Measurements from ENCODE around the gene EVA1C. TPM values are rescaled to one million over a fixed set of nuclear protein-coding genes. Genes with fewer than 3 reads are reported as not detected.
"Not testable (repeated sequence)": the region's sequence is repeated elsewhere in the genome, so short reads cannot be mapped to it uniquely, and the experiment has no call there.

The EVA1C gene
- total RNA-seq, 2 experiments from 2014 or later, result 3.0 to 3.5 TPM

DNA sequence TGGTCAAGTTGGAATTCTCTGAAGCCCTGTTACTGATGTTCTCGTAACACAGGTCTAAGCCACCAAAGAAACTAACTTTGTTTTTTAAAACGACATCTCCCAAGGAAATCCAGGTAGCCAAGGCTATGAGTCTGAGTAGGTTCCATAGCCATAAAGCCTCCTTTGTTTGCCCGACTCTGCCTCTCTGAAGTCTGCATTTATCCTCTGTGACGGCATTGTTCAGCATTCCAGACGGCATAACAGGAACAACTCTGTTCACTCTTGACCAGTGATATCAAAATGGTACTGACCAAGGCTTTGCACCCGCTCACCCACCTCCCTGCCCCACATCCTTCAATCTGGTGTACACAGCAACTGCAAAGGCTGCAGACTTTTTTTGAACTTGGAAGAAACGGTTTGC lies 34.5 kb upstream of the EVA1C start:
- Mint-ChIP-seq H3K4me1 (ENCODE audit: low read depth) (no peaks in the 10 kb centered on the region), H3K27me3 (ENCODE audit: low read depth) (no peaks in the 10 kb centered on the region), H3K27ac (no peak overlapping the region), H3K4me3 (no peak overlapping the region), H3K36me3 (ENCODE audit: low read depth) (peaks cover 41% of the 10 kb centered on the region), H3K9me3 (ENCODE audit: insufficient read depth) (no peaks in the 10 kb centered on the region)
- no peak for DNase-seq
- ChIA-PET POLR2A (no interaction called here), CTCF (no interaction called here)
- ATAC-seq, result no peak

DNA sequence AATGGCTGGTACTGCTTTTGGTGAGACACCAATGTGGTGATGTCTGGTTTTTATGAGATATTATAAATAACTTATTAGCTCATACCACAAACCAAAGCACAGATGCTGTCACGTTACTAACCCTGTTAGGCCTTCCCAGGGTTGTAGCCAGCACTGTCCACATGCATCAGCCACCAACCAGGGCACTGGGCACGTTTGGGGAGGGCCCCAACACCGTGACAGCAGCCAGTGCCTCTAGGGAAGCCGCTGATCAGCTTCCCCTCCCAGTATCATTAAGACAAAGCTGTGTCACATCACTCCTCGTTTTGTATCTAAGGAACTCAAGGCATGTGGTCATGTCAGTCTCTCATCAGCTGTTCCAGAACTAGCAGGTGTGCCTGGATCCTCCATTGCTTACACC lies 33.5 kb upstream of the EVA1C start:
- Mint-ChIP-seq H3K36me3 (ENCODE audit: low read depth) (peaks cover 47% of the 10 kb centered on the region), H3K9me3 (ENCODE audit: insufficient read depth) (no peaks in the 10 kb centered on the region), H3K4me1 (ENCODE audit: low read depth) (no peaks in the 10 kb centered on the region), H3K4me3 (no peak overlapping the region), H3K27ac (no peak overlapping the region), H3K27me3 (ENCODE audit: low read depth) (no peaks in the 10 kb centered on the region)
- ATAC-seq (no peak), DNase-seq (no peak)
- ChIA-PET CTCF (no interaction called here), POLR2A (no interaction called here)

DNA sequence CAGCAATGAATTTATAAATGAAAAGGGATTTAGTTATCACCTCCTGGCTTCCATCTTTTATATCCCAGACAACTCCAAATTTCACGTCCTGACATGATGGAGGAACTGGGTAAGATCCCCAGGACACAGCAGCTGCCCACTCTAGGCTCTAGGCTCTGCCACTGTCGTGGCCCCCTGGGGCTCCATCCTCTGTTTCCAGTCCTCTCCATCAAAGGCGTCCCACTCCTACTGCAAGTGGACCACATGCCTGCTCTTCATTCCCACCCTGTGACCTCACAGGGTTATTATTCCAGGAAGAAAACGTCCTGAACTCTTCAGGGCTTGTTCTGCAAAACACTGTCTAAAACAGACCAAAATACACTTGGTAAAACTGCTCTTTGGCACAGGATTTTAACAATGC lies 31.6 kb upstream of the EVA1C start:
- CTCF ChIA-PET, result no interaction called here
- H3K9me3 Mint-ChIP-seq (ENCODE audit: insufficient read depth), result no peaks in the 10 kb centered on the region
- no peak overlapping the region for H3K4me3 Mint-ChIP-seq
- POLR2A ChIA-PET, result no interaction called here
- ATAC-seq, result no peak
- no peaks in the 10 kb centered on the region for H3K4me1 Mint-ChIP-seq (ENCODE audit: low read depth)
- H3K36me3 Mint-ChIP-seq (ENCODE audit: low read depth), result peaks cover 55% of the 10 kb centered on the region
- no peaks in the 10 kb centered on the region for H3K27me3 Mint-ChIP-seq (ENCODE audit: low read depth)
- no peak for DNase-seq
- no peak overlapping the region for H3K27ac Mint-ChIP-seq

DNA sequence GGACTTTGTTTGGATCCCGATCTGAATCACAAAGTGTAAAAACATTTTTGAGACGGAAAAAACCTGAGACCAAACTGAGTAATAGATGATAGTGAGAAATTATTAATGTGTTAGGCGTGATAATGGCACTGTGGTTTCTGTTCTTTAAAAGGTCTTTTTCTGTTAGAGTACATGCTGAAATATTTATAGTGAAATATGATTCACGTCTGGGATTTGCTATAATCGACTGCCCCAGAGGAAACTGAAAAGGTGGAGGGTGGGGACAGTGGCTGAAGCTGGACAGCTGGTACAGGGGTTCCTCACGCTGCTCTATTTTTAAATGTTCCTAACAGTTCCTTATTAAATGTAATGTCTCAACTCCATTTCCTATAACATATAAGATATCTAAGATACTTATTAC lies 30.9 kb upstream of the EVA1C start:
- Mint-ChIP-seq H3K4me3 (no peak overlapping the region), H3K36me3 (ENCODE audit: low read depth) (peaks cover 51% of the 10 kb centered on the region), H3K9me3 (ENCODE audit: insufficient read depth) (no peaks in the 10 kb centered on the region), H3K27me3 (ENCODE audit: low read depth) (no peaks in the 10 kb centered on the region), H3K27ac (no peak overlapping the region), H3K4me1 (ENCODE audit: low read depth) (no peaks in the 10 kb centered on the region)
- no peak for DNase-seq
- ChIA-PET POLR2A (no interaction called here), CTCF (no interaction called here)
- no peak for ATAC-seq

DNA sequence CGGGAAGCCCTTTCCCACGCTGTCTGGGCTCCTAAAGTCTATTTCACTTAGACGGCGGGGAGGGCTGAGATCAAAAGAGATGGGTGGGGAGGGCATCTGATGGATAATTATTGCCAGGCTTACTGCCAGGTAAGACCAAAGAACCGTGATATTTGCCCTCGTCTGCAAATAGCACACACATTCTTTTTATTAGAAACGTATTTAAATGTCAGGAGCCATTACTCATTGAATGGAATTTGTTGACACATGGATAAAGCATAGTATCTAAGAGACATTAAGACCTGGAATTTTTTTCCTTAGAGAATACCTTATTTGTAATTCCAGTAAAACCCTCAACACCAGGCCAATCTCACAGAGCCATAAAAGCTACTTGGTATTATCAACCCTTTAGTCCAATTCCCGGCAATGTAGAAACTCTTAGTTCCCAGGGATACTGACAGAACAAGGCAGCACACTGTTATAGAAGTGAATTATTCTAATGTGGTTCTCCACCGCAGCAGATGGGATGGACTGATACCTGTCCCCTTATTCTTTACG lies 30.3 kb upstream of the EVA1C start:
- H3K4me3 Mint-ChIP-seq, result no peak overlapping the region
- H3K36me3 Mint-ChIP-seq (ENCODE audit: low read depth), result peaks cover 50% of the 10 kb centered on the region
- DNase-seq (no peak), ATAC-seq (no peak)
- peaks cover 2% of the 10 kb centered on the region for H3K4me1 Mint-ChIP-seq (ENCODE audit: low read depth)
- H3K27ac Mint-ChIP-seq, result no peak overlapping the region
- ChIA-PET POLR2A (no interaction called here), CTCF (no interaction called here)
- H3K9me3 Mint-ChIP-seq (ENCODE audit: insufficient read depth), result no peaks in the 10 kb centered on the region
- no peaks in the 10 kb centered on the region for H3K27me3 Mint-ChIP-seq (ENCODE audit: low read depth)

DNA sequence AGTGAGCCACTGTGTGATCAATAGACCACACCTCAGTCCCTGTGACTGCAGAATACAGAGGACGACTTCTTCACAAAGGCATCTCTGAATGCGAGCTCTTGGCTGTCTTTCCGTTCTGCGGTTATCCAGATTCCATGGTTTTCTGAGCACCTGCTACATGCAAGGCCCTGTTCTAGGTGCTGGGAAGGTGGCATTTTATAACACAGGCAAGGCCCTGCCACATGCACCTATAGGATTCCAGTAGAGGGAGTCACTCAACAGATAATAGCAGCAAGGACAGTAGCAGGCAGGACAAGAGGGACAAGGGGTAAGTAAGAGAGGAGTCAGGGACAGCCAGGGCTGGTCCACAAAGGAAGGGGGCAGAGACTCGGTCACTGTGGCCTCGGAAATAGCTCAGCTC lies 28.7 kb upstream of the EVA1C start:
- H3K4me1 Mint-ChIP-seq (ENCODE audit: low read depth), result peaks cover 8% of the 10 kb centered on the region
- CTCF ChIA-PET, result interaction anchor here (4.0 kb wide), 1 partner anchor 216 kb away, joined by 15 read pairs; no protein-coding TSS in a partner anchor
- no peaks in the 10 kb centered on the region for H3K9me3 Mint-ChIP-seq (ENCODE audit: insufficient read depth)
- no peak for ATAC-seq
- H3K27me3 Mint-ChIP-seq (ENCODE audit: low read depth), result no peaks in the 10 kb centered on the region
- peaks cover 44% of the 10 kb centered on the region for H3K36me3 Mint-ChIP-seq (ENCODE audit: low read depth)
- POLR2A ChIA-PET, result no interaction called here
- no peak overlapping the region for H3K4me3 Mint-ChIP-seq
- DNase-seq, result no peak
- H3K27ac Mint-ChIP-seq, result no peak overlapping the region

DNA sequence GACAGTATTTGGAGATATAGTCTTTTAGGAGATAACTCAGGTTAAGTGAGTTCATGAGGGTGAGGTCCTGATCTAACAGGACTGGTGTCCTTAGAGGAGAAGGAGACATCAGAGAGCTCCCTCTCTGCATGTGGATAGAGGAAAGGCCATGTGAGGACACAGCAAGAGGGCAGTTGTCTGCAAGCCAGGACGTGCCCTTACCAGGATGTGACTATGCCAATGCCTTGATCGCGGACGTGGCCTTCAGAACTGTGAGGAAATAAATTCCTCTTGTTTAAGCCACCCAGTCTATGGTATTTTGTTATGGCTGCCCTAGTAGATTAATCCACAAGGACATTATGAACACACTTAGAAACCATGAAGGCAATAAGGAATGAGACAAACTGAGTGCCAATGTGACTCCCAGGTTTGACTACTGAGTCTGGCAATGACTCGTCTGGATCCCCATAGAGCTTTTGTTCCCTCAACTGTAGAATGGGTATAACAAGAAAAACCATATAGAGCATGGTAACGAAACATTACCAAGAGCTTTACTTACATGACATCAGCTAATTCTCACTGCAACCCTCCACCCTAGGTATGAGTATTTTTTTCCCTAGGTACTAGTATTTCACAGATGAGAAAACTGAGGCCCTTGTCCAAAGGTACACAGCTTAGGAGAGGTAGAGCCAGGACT lies 26.2 kb upstream of the EVA1C start:
- ChIA-PET CTCF (interaction anchor here (1.3 to 4.0 kb wide), 2 partner anchors 28 to 214 kb away, joined by 3 to 15 read pairs; no protein-coding TSS in a partner anchor), POLR2A (no interaction called here)
- H3K36me3 Mint-ChIP-seq (ENCODE audit: low read depth), result peaks cover 41% of the 10 kb centered on the region
- H3K4me1 Mint-ChIP-seq (ENCODE audit: low read depth), result peaks cover 27% of the 10 kb centered on the region
- H3K4me3 Mint-ChIP-seq, result no peak overlapping the region
- DNase-seq (no peak), ATAC-seq (no peak)
- no peaks in the 10 kb centered on the region for H3K27me3 Mint-ChIP-seq (ENCODE audit: low read depth)
- H3K9me3 Mint-ChIP-seq (ENCODE audit: insufficient read depth), result no peaks in the 10 kb centered on the region
- no peak overlapping the region for H3K27ac Mint-ChIP-seq

DNA sequence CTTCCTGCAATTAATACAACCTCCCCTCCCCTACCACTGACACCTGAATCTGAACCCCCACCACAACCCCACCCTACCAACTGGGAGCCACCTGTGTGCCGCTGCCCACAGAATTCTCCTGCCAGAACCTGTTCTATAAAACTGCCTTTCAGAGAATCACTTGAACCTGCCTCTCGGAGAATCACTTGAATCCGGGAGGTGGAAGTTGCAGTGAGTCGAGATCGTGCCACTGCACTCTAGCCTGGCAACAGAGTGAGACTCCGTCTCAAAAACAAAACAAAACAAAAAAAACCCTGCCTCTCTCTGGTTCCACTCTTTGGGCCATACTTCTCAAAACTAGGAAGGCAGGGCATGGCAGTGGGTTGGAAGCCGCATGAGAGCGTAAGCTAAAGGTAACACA lies 25.4 kb upstream of the EVA1C start:
- ChIA-PET POLR2A (no interaction called here), CTCF (interaction anchor here (1.3 kb wide), 1 partner anchor 29 kb away, joined by 3 read pairs; no protein-coding TSS in a partner anchor)
- Mint-ChIP-seq H3K4me1 (ENCODE audit: low read depth) (peaks cover 34% of the 10 kb centered on the region), H3K27me3 (ENCODE audit: low read depth) (no peaks in the 10 kb centered on the region), H3K9me3 (ENCODE audit: insufficient read depth) (no peaks in the 10 kb centered on the region), H3K4me3 (no peak overlapping the region), H3K36me3 (ENCODE audit: low read depth) (peaks cover 44% of the 10 kb centered on the region), H3K27ac (no peak overlapping the region)
- no peak for DNase-seq
- ATAC-seq, result no peak

DNA sequence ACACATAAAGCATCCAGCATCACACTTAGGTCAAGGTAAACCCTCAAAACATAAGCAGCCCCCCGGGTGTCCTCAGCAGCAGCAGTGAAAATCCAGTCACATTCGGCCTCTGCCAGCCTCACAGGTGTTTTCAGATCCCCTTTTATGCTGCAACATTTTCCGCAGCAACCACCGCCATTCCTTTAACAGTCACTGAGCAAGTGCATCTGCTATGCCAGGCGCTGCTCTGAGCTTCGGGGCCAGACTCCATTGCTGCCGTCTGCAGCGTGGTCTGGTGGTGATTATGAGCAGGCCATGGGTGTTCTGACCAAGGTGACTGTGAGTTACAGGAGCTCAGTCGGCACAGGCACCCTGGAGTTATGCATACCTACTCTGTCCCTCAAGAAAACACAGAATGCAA lies 24.2 kb upstream of the EVA1C start:
- H3K9me3 Mint-ChIP-seq (ENCODE audit: insufficient read depth), result no peaks in the 10 kb centered on the region
- H3K27me3 Mint-ChIP-seq (ENCODE audit: low read depth), result no peaks in the 10 kb centered on the region
- H3K4me1 Mint-ChIP-seq (ENCODE audit: low read depth), result peaks cover 37% of the 10 kb centered on the region
- no peak overlapping the region for H3K27ac Mint-ChIP-seq
- DNase-seq (no peak), ATAC-seq (no peak)
- ChIA-PET CTCF (no interaction called here), POLR2A (no interaction called here)
- H3K36me3 Mint-ChIP-seq (ENCODE audit: low read depth), result peaks cover 32% of the 10 kb centered on the region
- H3K4me3 Mint-ChIP-seq, result no peak overlapping the region

DNA sequence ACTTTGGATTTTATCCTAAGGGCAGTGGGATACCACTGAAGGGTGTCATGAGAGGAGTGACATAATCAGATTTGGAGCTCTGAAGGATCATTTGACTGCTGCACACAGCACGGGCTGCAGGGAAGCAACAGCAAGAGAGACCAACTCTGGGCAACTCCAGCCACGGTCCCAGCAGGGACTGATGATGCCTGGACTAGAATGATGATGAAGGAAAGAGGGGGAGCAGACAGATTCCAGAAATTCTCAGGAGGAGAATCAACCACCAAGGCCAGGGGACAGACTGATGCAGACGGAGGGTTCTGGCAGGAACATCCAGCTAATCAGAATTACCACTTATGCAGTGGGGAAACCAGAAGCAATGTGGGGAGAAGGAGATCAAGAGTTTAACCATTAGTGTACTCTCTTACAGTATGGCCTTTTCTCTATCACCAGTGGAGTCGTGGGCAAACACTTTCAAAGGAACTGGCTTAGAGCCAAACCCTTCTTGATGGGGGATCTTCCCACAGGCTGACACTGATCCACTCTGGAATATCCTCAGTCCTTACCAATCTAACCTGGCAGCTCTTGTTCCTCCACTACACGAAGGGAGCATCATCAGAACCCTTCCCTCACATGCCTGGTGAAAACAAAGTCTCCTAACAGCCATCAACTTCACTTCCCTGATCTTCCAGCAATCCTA lies 23.0 kb upstream of the EVA1C start:
- no peak overlapping the region for H3K4me3 Mint-ChIP-seq
- POLR2A ChIA-PET, result no interaction called here
- H3K36me3 Mint-ChIP-seq (ENCODE audit: low read depth), result peaks cover 23% of the 10 kb centered on the region
- H3K27me3 Mint-ChIP-seq (ENCODE audit: low read depth), result no peaks in the 10 kb centered on the region
- peaks cover 46% of the 10 kb centered on the region for H3K4me1 Mint-ChIP-seq (ENCODE audit: low read depth)
- DNase-seq, result no peak
- no peak for ATAC-seq
- H3K27ac Mint-ChIP-seq, result peak overlapping the region; percentile 7
- CTCF ChIA-PET, result interaction anchor here (1.3 kb wide), 1 partner anchor 212 kb away, joined by 4 read pairs; no protein-coding TSS in a partner anchor
- no peaks in the 10 kb centered on the region for H3K9me3 Mint-ChIP-seq (ENCODE audit: insufficient read depth)

DNA sequence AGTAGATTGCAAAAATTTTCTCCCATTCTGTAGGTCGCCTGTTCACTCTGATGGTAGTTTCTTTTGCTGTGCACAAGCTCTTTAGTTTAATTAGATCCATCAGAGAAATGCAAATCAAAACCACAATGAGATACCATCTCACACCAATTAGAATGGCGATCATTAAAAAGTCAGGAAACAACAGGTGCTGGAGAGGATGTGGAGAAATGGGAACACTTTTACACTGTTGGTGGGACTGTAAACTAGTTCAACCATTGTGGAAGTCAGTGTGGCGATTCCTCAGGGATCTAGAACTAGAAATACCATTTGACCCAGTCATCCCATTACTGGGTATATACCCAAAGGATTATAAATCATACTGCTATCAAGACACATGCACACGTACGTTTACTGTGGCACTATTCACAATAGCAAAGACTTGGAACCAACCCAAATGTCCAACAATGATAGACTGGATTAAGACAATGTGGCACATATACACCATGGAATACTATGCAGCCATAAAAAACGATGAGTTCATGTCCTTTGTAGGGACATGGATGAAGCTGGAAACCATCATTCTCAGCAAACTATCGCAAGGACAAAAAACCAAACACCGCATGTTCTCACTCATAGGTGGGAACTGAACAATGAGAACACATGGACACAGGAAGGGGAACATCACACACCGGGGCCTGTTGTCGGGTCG lies 21.8 kb upstream of the EVA1C start:
- H3K27ac Mint-ChIP-seq; H3K9me3 Mint-ChIP-seq (ENCODE audit: insufficient read depth); DNase-seq; ATAC-seq; H3K4me3 Mint-ChIP-seq; POLR2A ChIA-PET; H3K27me3 Mint-ChIP-seq (ENCODE audit: low read depth): not testable (repeated sequence)
- peaks cover 15% of the 10 kb centered on the region for H3K36me3 Mint-ChIP-seq (ENCODE audit: low read depth)
- CTCF ChIA-PET, result interaction anchor here (1.3 to 1.8 kb wide), 3 partner anchors 179 to 211 kb away, joined by 4 to 5 read pairs (median 4); no protein-coding TSS in a partner anchor
- H3K4me1 Mint-ChIP-seq (ENCODE audit: low read depth), result peaks cover 46% of the 10 kb centered on the region

DNA sequence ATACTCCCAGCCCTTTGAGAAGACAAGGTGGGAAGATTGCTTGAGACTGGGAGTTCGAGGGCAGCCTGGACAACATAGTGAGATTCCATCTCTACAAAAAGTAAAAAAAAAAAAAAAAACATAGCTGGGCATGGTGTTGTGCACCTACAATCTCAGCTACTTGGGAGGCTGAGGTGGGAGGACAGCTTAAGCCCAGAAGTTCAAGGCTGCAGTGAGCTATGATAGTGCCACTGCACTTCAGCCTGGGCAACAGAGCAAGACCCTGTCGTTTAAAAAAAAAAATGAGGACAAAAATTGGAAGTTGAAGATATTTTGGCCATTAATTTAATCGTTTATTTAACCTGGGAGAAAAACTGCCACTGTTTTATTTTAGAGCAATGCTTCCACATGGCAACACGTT lies 20.8 kb upstream of the EVA1C start:
- Mint-ChIP-seq H3K36me3 (ENCODE audit: low read depth) (peaks cover 15% of the 10 kb centered on the region), H3K9me3 (ENCODE audit: insufficient read depth) (no peaks in the 10 kb centered on the region), H3K4me3 (peak overlapping the region; percentile 81), H3K27me3 (ENCODE audit: low read depth) (peaks cover 6% of the 10 kb centered on the region), H3K27ac (peak overlapping the region; percentile 18), H3K4me1 (ENCODE audit: low read depth) (peaks cover 45% of the 10 kb centered on the region)
- no peak for DNase-seq
- ChIA-PET CTCF (interaction anchor here (1.7 to 4.1 kb wide), 4 partner anchors 11 to 210 kb away, joined by 4 to 26 read pairs (median 10); no protein-coding TSS in a partner anchor), POLR2A (no interaction called here)
- no peak for ATAC-seq

Data from activated CD8-positive, alpha-beta T cell treated with anti-CD3 and anti-CD28 coated beads, Interleukin-2, amount 10 ng/mL, durations not matched to agents 7 days and 5 days (primary cell).